ENCODE measurements around the gene CERS5. TPM values are rescaled to one million over a fixed set of nuclear protein-coding genes. Genes with fewer than 3 reads are reported as not detected.

Gene CERS5
- total and polyA plus RNA-seq, 4 donors, result 6.9 to 16.2 (median 8.2) TPM

DNA sequence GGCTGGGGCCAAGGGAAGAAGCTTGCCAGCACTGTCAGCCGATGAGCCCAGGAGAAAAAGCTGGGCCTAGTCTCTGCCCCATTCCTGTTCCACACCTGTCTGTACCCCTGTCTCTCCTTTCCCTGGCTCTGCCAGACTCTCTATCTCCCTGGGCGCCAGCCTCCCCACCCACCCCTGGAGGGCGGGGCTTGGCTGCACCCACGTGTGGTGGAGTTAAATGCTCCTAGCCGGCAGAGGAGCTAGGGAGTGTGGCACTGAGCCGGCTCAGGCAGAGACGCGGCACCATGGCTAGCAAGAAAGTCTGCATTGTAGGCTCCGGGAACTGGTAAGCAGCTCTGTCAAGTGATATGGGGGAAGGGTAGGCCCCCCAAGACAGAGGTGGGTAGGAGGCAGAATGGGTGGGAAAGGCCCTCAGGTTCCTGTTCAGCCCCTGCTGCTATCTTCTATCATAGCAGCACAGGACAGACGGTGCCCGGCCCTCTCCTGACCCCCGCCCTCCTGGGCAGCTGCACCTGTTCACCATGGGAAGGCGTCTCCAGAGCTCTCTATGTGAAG, 63.3 kb downstream of the CERS5 start, which contains the start of gene GPD1:
GPD1 (plus strand) TSS at position 242 of the 555 bp plus-strand sequence; CDS start at position 285, 43 bp downstream.
- no peaks in the 10 kb centered on the region for H3K9me3 ChIP-seq (ENCODE audit: control insufficient read depth in 4 of 4, low read length in 3 of 4)
- peaks cover 0 to 19% (median 12%) of the 10 kb centered on the region in 4 donors for H3K36me3 ChIP-seq (ENCODE audit: control insufficient read depth in 4 of 4, insufficient read depth in 3 of 4, low read depth in 1 of 4, low read length in 3 of 4)
- peak; percentile 19 for TF ChIP-seq NR2F2 (IDR thresholded peaks at IDR 0.05)
- TF ChIP-seq, protein P1, sequence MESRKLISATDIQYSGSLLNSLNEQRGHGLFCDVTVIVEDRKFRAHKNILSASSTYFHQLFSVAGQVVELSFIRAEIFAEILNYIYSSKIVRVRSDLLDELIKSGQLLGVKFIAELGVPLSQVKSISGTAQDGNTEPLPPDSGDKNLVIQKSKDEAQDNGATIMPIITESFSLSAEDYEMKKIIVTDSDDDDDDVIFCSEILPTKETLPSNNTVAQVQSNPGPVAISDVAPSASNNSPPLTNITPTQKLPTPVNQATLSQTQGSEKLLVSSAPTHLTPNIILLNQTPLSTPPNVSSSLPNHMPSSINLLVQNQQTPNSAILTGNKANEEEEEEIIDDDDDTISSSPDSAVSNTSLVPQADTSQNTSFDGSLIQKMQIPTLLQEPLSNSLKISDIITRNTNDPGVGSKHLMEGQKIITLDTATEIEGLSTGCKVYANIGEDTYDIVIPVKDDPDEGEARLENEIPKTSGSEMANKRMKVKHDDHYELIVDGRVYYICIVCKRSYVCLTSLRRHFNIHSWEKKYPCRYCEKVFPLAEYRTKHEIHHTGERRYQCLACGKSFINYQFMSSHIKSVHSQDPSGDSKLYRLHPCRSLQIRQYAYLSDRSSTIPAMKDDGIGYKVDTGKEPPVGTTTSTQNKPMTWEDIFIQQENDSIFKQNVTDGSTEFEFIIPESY (IDR thresholded peaks at IDR 0.05), result no peak
- TF ChIP-seq, protein P2, sequence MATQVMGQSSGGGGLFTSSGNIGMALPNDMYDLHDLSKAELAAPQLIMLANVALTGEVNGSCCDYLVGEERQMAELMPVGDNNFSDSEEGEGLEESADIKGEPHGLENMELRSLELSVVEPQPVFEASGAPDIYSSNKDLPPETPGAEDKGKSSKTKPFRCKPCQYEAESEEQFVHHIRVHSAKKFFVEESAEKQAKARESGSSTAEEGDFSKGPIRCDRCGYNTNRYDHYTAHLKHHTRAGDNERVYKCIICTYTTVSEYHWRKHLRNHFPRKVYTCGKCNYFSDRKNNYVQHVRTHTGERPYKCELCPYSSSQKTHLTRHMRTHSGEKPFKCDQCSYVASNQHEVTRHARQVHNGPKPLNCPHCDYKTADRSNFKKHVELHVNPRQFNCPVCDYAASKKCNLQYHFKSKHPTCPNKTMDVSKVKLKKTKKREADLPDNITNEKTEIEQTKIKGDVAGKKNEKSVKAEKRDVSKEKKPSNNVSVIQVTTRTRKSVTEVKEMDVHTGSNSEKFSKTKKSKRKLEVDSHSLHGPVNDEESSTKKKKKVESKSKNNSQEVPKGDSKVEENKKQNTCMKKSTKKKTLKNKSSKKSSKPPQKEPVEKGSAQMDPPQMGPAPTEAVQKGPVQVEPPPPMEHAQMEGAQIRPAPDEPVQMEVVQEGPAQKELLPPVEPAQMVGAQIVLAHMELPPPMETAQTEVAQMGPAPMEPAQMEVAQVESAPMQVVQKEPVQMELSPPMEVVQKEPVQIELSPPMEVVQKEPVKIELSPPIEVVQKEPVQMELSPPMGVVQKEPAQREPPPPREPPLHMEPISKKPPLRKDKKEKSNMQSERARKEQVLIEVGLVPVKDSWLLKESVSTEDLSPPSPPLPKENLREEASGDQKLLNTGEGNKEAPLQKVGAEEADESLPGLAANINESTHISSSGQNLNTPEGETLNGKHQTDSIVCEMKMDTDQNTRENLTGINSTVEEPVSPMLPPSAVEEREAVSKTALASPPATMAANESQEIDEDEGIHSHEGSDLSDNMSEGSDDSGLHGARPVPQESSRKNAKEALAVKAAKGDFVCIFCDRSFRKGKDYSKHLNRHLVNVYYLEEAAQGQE (IDR thresholded peaks at IDR 0.05), result peak; percentile 87
- TF ChIP-seq RXRA (IDR thresholded peaks at IDR 0.05), result peak; percentile 48 to 52
- peak; percentile 19 to 21 for TF ChIP-seq RAD21 (IDR thresholded peaks at IDR 0.05)
- TF ChIP-seq HNF4G (IDR thresholded peaks at IDR 0.05), result no peak
- TF ChIP-seq JUND (IDR thresholded peaks at IDR 0.05), result no peak
- TF ChIP-seq, protein P3, sequence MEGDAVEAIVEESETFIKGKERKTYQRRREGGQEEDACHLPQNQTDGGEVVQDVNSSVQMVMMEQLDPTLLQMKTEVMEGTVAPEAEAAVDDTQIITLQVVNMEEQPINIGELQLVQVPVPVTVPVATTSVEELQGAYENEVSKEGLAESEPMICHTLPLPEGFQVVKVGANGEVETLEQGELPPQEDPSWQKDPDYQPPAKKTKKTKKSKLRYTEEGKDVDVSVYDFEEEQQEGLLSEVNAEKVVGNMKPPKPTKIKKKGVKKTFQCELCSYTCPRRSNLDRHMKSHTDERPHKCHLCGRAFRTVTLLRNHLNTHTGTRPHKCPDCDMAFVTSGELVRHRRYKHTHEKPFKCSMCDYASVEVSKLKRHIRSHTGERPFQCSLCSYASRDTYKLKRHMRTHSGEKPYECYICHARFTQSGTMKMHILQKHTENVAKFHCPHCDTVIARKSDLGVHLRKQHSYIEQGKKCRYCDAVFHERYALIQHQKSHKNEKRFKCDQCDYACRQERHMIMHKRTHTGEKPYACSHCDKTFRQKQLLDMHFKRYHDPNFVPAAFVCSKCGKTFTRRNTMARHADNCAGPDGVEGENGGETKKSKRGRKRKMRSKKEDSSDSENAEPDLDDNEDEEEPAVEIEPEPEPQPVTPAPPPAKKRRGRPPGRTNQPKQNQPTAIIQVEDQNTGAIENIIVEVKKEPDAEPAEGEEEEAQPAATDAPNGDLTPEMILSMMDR (IDR thresholded peaks at IDR 0.05; ENCODE audit: low read depth, low read length, missing input control), result peak; percentile 7
- no peak for TF ChIP-seq GABPA (IDR thresholded peaks at IDR 0.05 in 1 of 2, conservative IDR thresholded peaks at IDR 0.05 in 1 of 2)
- peak; percentile 62 for TF ChIP-seq SP1 (IDR thresholded peaks at IDR 0.05)
- TF ChIP-seq YY1 (IDR thresholded peaks at IDR 0.05), result peak; percentile 89
- TF ChIP-seq, protein P4, sequence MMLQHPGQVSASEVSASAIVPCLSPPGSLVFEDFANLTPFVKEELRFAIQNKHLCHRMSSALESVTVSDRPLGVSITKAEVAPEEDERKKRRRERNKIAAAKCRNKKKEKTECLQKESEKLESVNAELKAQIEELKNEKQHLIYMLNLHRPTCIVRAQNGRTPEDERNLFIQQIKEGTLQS (IDR thresholded peaks at IDR 0.05), result no peak
- peak; percentile 63 for TF ChIP-seq MAX (IDR thresholded peaks at IDR 0.05)
- no peak for TF ChIP-seq FOXA2 (IDR thresholded peaks at IDR 0.05)
- peak in 1 of 2 donors; percentile 28 for TF ChIP-seq EGR1 (IDR thresholded peaks at IDR 0.05; ENCODE audit: low read depth in 2 of 2)
- TF ChIP-seq TAF1 (conservative IDR thresholded peaks at IDR 0.05), result peak; percentile 95
- no peak for TF ChIP-seq FOXA1 (IDR thresholded peaks at IDR 0.05)
- peak; percentile 49 to 52 for TF ChIP-seq HNF4A (conservative IDR thresholded peaks at IDR 0.05)
- peak within 1 kb of the TSS; percentile 45 to 79 (median 60) for H3K4me3 ChIP-seq (ENCODE audit: low read depth in 1 of 3, low read length in 3 of 3)
- DNase-seq (ENCODE audit: low spot score), result peak; percentile 74
- H3K9ac ChIP-seq (ENCODE audit: low read depth in 1 of 2, low read length in 2 of 2), result peak within 1 kb of the TSS; percentile 63 to 80
- H3K27me3 ChIP-seq (ENCODE audit: control insufficient read depth in 4 of 4, insufficient read depth in 4 of 4, low read length in 3 of 4), result no peaks in the 10 kb centered on the region
- peak within 1 kb of the TSS; percentile 84 to 94 for H3K27ac ChIP-seq (ENCODE audit: low read depth in 1 of 2, low read length in 2 of 2)
- peaks cover 14 to 77% (median 56%) of the 10 kb centered on the region in 4 donors for H3K4me1 ChIP-seq (ENCODE audit: control insufficient read depth in 4 of 4, insufficient read depth in 4 of 4, low read length in 3 of 4)
- 15% methylated on average over 13 of the region's 13 CpGs for WGBS

All from liver (tissue), 9 donors.